Measurements from ENCODE around the gene ATP8B2. TPM values are rescaled to one million over a fixed set of nuclear protein-coding genes. Genes with fewer than 3 reads are reported as not detected.

ATP8B2 gene
- polyA plus RNA-seq, 1 of the 3 experiments (the other 2 are of a cell fraction): 50.7 TPM

DNA sequence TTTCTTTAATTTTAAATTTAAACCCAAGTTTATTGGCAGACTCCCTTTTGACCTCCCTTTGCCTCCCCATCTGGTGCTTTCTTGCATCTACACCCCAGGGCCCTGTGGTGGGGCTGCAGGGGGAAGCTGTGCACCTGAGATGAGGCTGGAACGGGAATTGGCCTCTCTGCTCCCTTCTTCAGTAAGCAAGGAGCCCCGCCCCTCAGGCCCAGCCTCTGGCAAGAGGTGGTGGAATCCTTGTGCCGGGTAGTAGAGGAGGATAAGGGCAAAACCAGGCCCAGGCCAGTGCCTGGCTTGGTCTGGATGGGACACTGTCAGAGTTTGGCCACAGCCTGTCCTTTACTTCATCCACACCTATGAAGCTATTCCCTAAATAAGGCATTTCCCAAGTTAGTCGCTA lies 25.1 kb downstream of the ATP8B2 start:
- TF ChIP-seq TEAD4 (IDR thresholded peaks at IDR 0.05; ENCODE audit: borderline replicate concordance, insufficient read depth) (no peak), RXRA (IDR thresholded peaks at IDR 0.05; ENCODE audit: borderline replicate concordance, low read depth) (no peak), FOXM1 (IDR thresholded peaks at IDR 0.05; ENCODE audit: low read depth) (no peak), MEF2A (IDR thresholded peaks at IDR 0.05; ENCODE audit: borderline replicate concordance, low read depth) (no peak), MXI1 (IDR thresholded peaks at IDR 0.05; ENCODE audit: low read depth, low read length) (no peak), ELF1 (IDR thresholded peaks at IDR 0.05) (no peak), TAF1 (IDR thresholded peaks at IDR 0.05; ENCODE audit: borderline replicate concordance, low read depth, low read length) (no peak), CHD2 (IDR thresholded peaks at IDR 0.05; ENCODE audit: low read length, partially characterized antibody) (no peak), TCF12 (IDR thresholded peaks at IDR 0.05) (no peak), EZH2phosphoT487 (IDR thresholded peaks at IDR 0.05; ENCODE audit: borderline replicate concordance, low read depth) (no peak)
- TF ChIP-seq, protein P1, sequence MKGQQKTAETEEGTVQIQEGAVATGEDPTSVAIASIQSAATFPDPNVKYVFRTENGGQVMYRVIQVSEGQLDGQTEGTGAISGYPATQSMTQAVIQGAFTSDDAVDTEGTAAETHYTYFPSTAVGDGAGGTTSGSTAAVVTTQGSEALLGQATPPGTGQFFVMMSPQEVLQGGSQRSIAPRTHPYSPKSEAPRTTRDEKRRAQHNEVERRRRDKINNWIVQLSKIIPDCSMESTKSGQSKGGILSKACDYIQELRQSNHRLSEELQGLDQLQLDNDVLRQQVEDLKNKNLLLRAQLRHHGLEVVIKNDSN (IDR thresholded peaks at IDR 0.05; ENCODE audit: borderline replicate concordance, low read depth): no peak
- TF ChIP-seq, protein P2, sequence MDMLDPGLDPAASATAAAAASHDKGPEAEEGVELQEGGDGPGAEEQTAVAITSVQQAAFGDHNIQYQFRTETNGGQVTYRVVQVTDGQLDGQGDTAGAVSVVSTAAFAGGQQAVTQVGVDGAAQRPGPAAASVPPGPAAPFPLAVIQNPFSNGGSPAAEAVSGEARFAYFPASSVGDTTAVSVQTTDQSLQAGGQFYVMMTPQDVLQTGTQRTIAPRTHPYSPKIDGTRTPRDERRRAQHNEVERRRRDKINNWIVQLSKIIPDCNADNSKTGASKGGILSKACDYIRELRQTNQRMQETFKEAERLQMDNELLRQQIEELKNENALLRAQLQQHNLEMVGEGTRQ (IDR thresholded peaks at IDR 0.05; ENCODE audit: borderline replicate concordance, low read depth, low read length): no peak
- TF ChIP-seq, protein P3, sequence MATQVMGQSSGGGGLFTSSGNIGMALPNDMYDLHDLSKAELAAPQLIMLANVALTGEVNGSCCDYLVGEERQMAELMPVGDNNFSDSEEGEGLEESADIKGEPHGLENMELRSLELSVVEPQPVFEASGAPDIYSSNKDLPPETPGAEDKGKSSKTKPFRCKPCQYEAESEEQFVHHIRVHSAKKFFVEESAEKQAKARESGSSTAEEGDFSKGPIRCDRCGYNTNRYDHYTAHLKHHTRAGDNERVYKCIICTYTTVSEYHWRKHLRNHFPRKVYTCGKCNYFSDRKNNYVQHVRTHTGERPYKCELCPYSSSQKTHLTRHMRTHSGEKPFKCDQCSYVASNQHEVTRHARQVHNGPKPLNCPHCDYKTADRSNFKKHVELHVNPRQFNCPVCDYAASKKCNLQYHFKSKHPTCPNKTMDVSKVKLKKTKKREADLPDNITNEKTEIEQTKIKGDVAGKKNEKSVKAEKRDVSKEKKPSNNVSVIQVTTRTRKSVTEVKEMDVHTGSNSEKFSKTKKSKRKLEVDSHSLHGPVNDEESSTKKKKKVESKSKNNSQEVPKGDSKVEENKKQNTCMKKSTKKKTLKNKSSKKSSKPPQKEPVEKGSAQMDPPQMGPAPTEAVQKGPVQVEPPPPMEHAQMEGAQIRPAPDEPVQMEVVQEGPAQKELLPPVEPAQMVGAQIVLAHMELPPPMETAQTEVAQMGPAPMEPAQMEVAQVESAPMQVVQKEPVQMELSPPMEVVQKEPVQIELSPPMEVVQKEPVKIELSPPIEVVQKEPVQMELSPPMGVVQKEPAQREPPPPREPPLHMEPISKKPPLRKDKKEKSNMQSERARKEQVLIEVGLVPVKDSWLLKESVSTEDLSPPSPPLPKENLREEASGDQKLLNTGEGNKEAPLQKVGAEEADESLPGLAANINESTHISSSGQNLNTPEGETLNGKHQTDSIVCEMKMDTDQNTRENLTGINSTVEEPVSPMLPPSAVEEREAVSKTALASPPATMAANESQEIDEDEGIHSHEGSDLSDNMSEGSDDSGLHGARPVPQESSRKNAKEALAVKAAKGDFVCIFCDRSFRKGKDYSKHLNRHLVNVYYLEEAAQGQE (IDR thresholded peaks at IDR 0.05; ENCODE audit: low read depth, low read length): no peak
- TF ChIP-seq, protein P4, sequence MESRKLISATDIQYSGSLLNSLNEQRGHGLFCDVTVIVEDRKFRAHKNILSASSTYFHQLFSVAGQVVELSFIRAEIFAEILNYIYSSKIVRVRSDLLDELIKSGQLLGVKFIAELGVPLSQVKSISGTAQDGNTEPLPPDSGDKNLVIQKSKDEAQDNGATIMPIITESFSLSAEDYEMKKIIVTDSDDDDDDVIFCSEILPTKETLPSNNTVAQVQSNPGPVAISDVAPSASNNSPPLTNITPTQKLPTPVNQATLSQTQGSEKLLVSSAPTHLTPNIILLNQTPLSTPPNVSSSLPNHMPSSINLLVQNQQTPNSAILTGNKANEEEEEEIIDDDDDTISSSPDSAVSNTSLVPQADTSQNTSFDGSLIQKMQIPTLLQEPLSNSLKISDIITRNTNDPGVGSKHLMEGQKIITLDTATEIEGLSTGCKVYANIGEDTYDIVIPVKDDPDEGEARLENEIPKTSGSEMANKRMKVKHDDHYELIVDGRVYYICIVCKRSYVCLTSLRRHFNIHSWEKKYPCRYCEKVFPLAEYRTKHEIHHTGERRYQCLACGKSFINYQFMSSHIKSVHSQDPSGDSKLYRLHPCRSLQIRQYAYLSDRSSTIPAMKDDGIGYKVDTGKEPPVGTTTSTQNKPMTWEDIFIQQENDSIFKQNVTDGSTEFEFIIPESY (IDR thresholded peaks at IDR 0.05; ENCODE audit: borderline replicate concordance, low read depth): no peak
- TF ChIP-seq, protein P5, sequence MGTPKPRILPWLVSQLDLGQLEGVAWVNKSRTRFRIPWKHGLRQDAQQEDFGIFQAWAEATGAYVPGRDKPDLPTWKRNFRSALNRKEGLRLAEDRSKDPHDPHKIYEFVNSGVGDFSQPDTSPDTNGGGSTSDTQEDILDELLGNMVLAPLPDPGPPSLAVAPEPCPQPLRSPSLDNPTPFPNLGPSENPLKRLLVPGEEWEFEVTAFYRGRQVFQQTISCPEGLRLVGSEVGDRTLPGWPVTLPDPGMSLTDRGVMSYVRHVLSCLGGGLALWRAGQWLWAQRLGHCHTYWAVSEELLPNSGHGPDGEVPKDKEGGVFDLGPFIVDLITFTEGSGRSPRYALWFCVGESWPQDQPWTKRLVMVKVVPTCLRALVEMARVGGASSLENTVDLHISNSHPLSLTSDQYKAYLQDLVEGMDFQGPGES (IDR thresholded peaks at IDR 0.05; ENCODE audit: low read depth, low read length): no peak
- H3K79me2 ChIP-seq (ENCODE audit: insufficient read depth): no peaks in the 10 kb centered on the region
- H3K36me3 ChIP-seq (replicated peaks in 1 of 2; ENCODE audit: control insufficient read depth in 1 of 2, insufficient read depth in 2 of 2, low read length in 1 of 2): peaks cover 15 to 38% of the 10 kb centered on the region in 2 experiments
- CTCF ChIA-PET: interaction anchor here (1.0 to 6.9 kb wide), 7 partner anchors 16 to 151 kb away, joined by 3 to 53 read pairs (median 4); no protein-coding TSS in a partner anchor
- WGBS (ENCODE audit: low lambda C conversion rate): 80% methylated on average over 4 of the region's 4 CpGs
- POLR2A ChIA-PET: no interaction called here
- H3K4me3 ChIP-seq (ENCODE audit: low read depth in 2 of 2, low read length in 1 of 2): no peak overlapping the region
- H2AFZ ChIP-seq (ENCODE audit: low read depth): no peak overlapping the region
- H3K9me2 ChIP-seq: no peaks in the 10 kb centered on the region
- peaks cover 5% of the 10 kb centered on the region for H3F3A ChIP-seq (replicated peaks; ENCODE audit: insufficient read depth)
- peaks cover 7 to 10% of the 10 kb centered on the region in 2 experiments; a peak in 1 of 4 replicates for H3K4me1 ChIP-seq (ENCODE audit: control insufficient read depth in 1 of 2, insufficient read depth in 2 of 2, low read depth in 1 of 2, low read length in 1 of 2)
- no peak overlapping the region for H3K27ac ChIP-seq (ENCODE audit: low read depth in 2 of 2, low read length in 1 of 2)
- no peak overlapping the region for H3K9ac ChIP-seq
- no peaks in the 10 kb centered on the region for H4K20me1 ChIP-seq (ENCODE audit: insufficient read depth)
- no peak for DNase-seq
- H3K27me3 ChIP-seq (ENCODE audit: insufficient read depth): no peaks in the 10 kb centered on the region
- H3K4me2 ChIP-seq: no peak overlapping the region
- H3K9me3 ChIP-seq: no peaks in the 10 kb centered on the region
